Stomach (tissue), 4 donors: ENCODE measurements around the gene RAB5A.

Experiments
- CTCF ChIP-seq, 7 experiments: fragments of 450-650 bp in 4 of 7; fragments of 200-600 bp in 3 of 7; sonication (generic) in 3 of 7; IDR thresholded peaks; one replicate each; pipeline ENCODE4 v1.5.1; 2016 to 2019; ENCODE audit warnings: antibody characterized with exemption in 7 of 7, control low read depth in 2 of 7, mild to moderate bottlenecking in 1 of 7
- EP300 ChIP-seq: sonication (generic); formaldehyde crosslinking; IDR thresholded peaks from one replicate; pipeline ENCODE4 v1.6.1; 2017; ENCODE audit warnings: antibody characterized with exemption
- POLR2A ChIP-seq, 4 donors: fragments of 450-650 bp; IDR thresholded peaks; one replicate each; pipeline ENCODE4 v1.6.1; 2016; ENCODE audit warnings: antibody characterized with exemption in 4 of 4, control low read depth in 2 of 4, mild to moderate bottlenecking in 1 of 4, moderate library complexity in 1 of 4
- POLR2AphosphoS5 ChIP-seq, 3 donors: sonication (generic); formaldehyde crosslinking; IDR thresholded peaks; one replicate each; pipeline ENCODE4 v1.6.1; 2016; ENCODE audit warnings: antibody characterized with exemption in 3 of 3

GRCh38 chr3:19937459-19938294 is 9.2 kb upstream of the RAB5A start:
- no peak for TF ChIP-seq CTCF (IDR thresholded peaks at IDR 0.05)
- TF ChIP-seq POLR2A (IDR thresholded peaks at IDR 0.05), result no peak
- TF ChIP-seq POLR2AphosphoS5 (IDR thresholded peaks at IDR 0.05), result no peak
- no peak for TF ChIP-seq EP300
